Thyroid gland (tissue), 4 donors: Measurements from ENCODE around the gene CCL15.

Experiments
- CTCF ChIP-seq, 6 experiments: fragments of 200-600 bp in 3 of 6; fragments of 450-650 bp in 3 of 6; sonication (generic) in 3 of 6; IDR thresholded peaks; one replicate each; pipeline ENCODE4 v1.5.1; 2016 to 2019; ENCODE audit warnings: antibody characterized with exemption in 6 of 6, mild to moderate bottlenecking in 2 of 6, inconsistent platforms in 1 of 6, moderate library complexity in 1 of 6
- POLR2A ChIP-seq, 2 donors: fragments of 450-650 bp; IDR thresholded peaks; one replicate each; pipeline ENCODE4 v1.6.1; 2017; ENCODE audit warnings: antibody characterized with exemption in 2 of 2, mild to moderate bottlenecking in 2 of 2, moderate library complexity in 1 of 2

- TF ChIP-seq CTCF (IDR thresholded peaks at IDR 0.05), result no peak
- no peak for TF ChIP-seq POLR2A (IDR thresholded peaks at IDR 0.05)
Observed at GRCh38 chr17:35972535-35972934, 28.8 kb downstream of the CCL15 start.
